Cardiac septum (tissue), 1 donor: Measurements from ENCODE around the gene CCDC9. TPM values are rescaled to one million over a fixed set of nuclear protein-coding genes. Genes with fewer than 3 reads are reported as not detected.
"Not testable (repeated sequence)": the region's sequence is repeated elsewhere in the genome, so short reads cannot be mapped to it uniquely, and the experiment has no call there.

Source experiments
- DNase-seq: peaks from one replicate; pipeline ENCODE4 v3.0.0-alpha.2; 2020; ENCODE audit warnings: low spot score
- intact Hi-C: fragments of 100-400 bp; cut with DNase I; formaldehyde crosslinking; loops from one replicate; pipeline ENCODE4 v1.14.0; 2022
- total RNA-seq: library from RNA; stranded (reverse); fragmentation: NEBNext Ultra II Directional; extraction: Animal tissue kit (Norgen Biotek cat#: 25700); gene quantifications from one replicate; pipeline ENCODE4 v1.2.1, GENCODE V29; 2021
- donor health status: DM: no; HTN: no; CAD: no.

Gene CCDC9
- total RNA-seq, 1 donor from 2014 or later: 23.1 TPM

GRCh38 chr19:47275791-47276461 lies 19.6 kb downstream of the CCDC9 start:
- no peak for DNase-seq
- intact Hi-C loops: no loop called here

GRCh38 chr19:47276513-47276912 lies 20.2 kb downstream of the CCDC9 start:
- intact Hi-C loops, DNase-seq: not testable (repeated sequence)

- intact Hi-C loops: no loop called here
- no peak for DNase-seq
These were observed 24.0 kb downstream of the CCDC9 start for GRCh38 chr19:47280183-47280797.

- intact Hi-C loops: no loop called here
- no peak for DNase-seq
These were observed 27.2 kb downstream of the CCDC9 start for GRCh38 chr19:47283405-47284059.

- intact Hi-C loops: no loop called here
- DNase-seq: no peak
These were observed 28.1 kb downstream of the CCDC9 start for GRCh38 chr19:47284324-47284899.

- intact Hi-C loops: loop anchor here (5.0 to 10.0 kb wide), 2 partner anchors 96 to 129 kb away; no protein-coding TSS in a partner anchor
- DNase-seq: peak; percentile 81
These were observed 39.7 kb downstream of the CCDC9 start for GRCh38 chr19:47296036-47296435.

- not testable (repeated sequence) for DNase-seq
- intact Hi-C loops: loop anchor here (10.0 kb wide), 1 partner anchor 384 kb away; no protein-coding TSS in a partner anchor
These were observed 44.5 kb downstream of the CCDC9 start for GRCh38 chr19:47300867-47301266.

- no peak for DNase-seq
- intact Hi-C loops: loop anchor here (10.0 kb wide), 1 partner anchor 383 kb away; no protein-coding TSS in a partner anchor
These were observed 45.9 kb downstream of the CCDC9 start for GRCh38 chr19:47302249-47302648.

- DNase-seq: no peak
- intact Hi-C loops: loop anchor here (10.0 kb wide), 1 partner anchor 381 kb away; no protein-coding TSS in a partner anchor
These were observed 47.6 kb downstream of the CCDC9 start for GRCh38 chr19:47303966-47304365.

- intact Hi-C loops: loop anchor here (10.0 kb wide), 1 partner anchor 379 kb away; no protein-coding TSS in a partner anchor
- DNase-seq: no peak
These were observed 49.0 kb downstream of the CCDC9 start for GRCh38 chr19:47305309-47305751.

- intact Hi-C loops: loop anchor here (10.0 kb wide), 1 partner anchor 378 kb away; no protein-coding TSS in a partner anchor
These were observed 50.0 kb downstream of the CCDC9 start for GRCh38 chr19:47306303-47306702.

GRCh38 chr19:47309038-47309437 lies 52.7 kb downstream of the CCDC9 start:
- intact Hi-C loops: loop anchor here (10.0 kb wide), 1 partner anchor 376 kb away; no protein-coding TSS in a partner anchor
- DNase-seq: no peak

More at GRCh38 chr19:47306303-47306702, 50.0 kb downstream of the CCDC9 start:
- no peak for DNase-seq

GRCh38 chr19:47309608-47310007 lies 53.3 kb downstream of the CCDC9 start, which contains the start of gene C5AR1:
C5AR1 (plus strand) TSS chr19:47309861; CDS start chr19:47309896, 35 bp downstream.
- intact Hi-C loops: loop anchor here (10.0 kb wide), 1 partner anchor 375 kb away; no protein-coding TSS in a partner anchor
- peak; percentile 91 for DNase-seq

GRCh38 chr19:47310323-47310722 lies 54.0 kb downstream of the CCDC9 start:
- no peak for DNase-seq
- intact Hi-C loops: no loop called here

- intact Hi-C loops: no loop called here
- DNase-seq: peak; percentile 90
These were observed 54.5 kb downstream of the CCDC9 start for GRCh38 chr19:47310819-47311218.

- intact Hi-C loops: no loop called here
These were observed 56.2 kb downstream of the CCDC9 start for GRCh38 chr19:47312366-47313006.

GRCh38 chr19:47313754-47314295 lies 57.5 kb downstream of the CCDC9 start:
- intact Hi-C loops: no loop called here
- no peak for DNase-seq

More at GRCh38 chr19:47312366-47313006, 56.2 kb downstream of the CCDC9 start:
- no peak for DNase-seq

GRCh38 chr19:47315125-47315821 lies 58.9 kb downstream of the CCDC9 start:
- intact Hi-C loops: no loop called here
- DNase-seq: peak; percentile 92
